Neural crest cell (in vitro differentiated cells): ENCODE measurements around the gene NOB1. TPM values are rescaled to one million over a fixed set of nuclear protein-coding genes. Genes with fewer than 3 reads are reported as not detected.
A peak's percentile ranks its signal among the peaks of the same experiment; 100 is the strongest.

Experiments
- DNase-seq: peaks from one replicate; pipeline ENCODE4 v3.0.0; 2021; ENCODE audit warnings: low read depth, mixed read lengths, low spot score
- H3K27ac Mint-ChIP-seq: one replicate; pipeline ENCODE4 v1.8.0; 2021; ENCODE audit warnings: mild to moderate bottlenecking, mixed read lengths; ENCODE audit not compliant: unreplicated experiment
- H3K27me3 Mint-ChIP-seq: 2 replicates; pipeline ENCODE4 v1.8.0; 2021; ENCODE audit warnings: low read depth, mild to moderate bottlenecking, mixed read lengths
- H3K36me3 Mint-ChIP-seq: 2 replicates; pipeline ENCODE4 v1.8.0; 2021; ENCODE audit warnings: low read depth, mild to moderate bottlenecking, mixed read lengths
- H3K4me1 Mint-ChIP-seq: 2 replicates; pipeline ENCODE4 v1.8.0; 2021; ENCODE audit warnings: mixed read lengths
- H3K4me3 Mint-ChIP-seq: one replicate; pipeline ENCODE4 v1.8.0; 2021; ENCODE audit warnings: mild to moderate bottlenecking, mixed read lengths
- H3K9me3 Mint-ChIP-seq: 2 replicates; pipeline ENCODE4 v1.8.0; 2021; ENCODE audit warnings: mixed read lengths
- CTCF ChIP-seq: fragments of 200-600 bp; sonication (generic); conservative IDR thresholded peaks from 2 replicates; pipeline ENCODE4 v1.5.0; 2021; ENCODE audit warnings: antibody characterized with exemption, mild to moderate bottlenecking
- total RNA-seq: library from RNA; stranded (reverse); gene quantifications from 2 replicates; pipeline ENCODE4 v1.2.1, GENCODE V29; 2021

Gene NOB1
- total RNA-seq, 1 donor from 2014 or later: 60.1 TPM

DNA sequence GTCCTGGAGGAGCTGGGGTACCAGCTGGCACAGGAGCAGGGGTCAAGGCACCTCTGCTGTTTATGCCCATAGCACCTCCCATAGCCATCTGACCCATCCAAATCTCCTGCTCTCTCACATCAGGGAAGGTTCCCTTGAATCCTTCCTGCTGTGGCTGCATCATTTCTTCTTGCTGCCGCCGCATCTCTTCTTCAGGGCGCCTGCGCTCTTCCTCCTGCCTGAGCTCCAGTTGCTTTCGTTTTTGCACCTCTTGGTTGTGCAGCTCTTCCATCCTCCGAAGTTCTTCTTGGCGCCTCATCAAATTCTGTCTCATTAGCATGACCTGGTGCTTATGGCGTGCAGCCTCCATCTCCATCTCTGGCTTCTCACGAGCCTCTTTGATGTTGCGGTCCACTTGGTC, 2.0 kb upstream of the NOB1 start:
- Mint-ChIP-seq H3K36me3 (peaks cover 6% of the 10 kb centered on the region), H3K4me3 (peak overlapping the region; percentile 19), H3K27me3 (peaks cover 26% of the 10 kb centered on the region), H3K27ac (no peak overlapping the region), H3K4me1 (peaks cover 19% of the 10 kb centered on the region), H3K9me3 (no peaks in the 10 kb centered on the region)
- no peak for TF ChIP-seq CTCF
- DNase-seq: no peak

GRCh38 chr16:69754143-69754468, 620 bp downstream of the NOB1 start:
- no peak for TF ChIP-seq CTCF
- Mint-ChIP-seq H3K27me3 (peaks cover 21% of the 10 kb centered on the region), H3K4me3 (peak overlapping the region; percentile 100), H3K27ac (no peak overlapping the region), H3K9me3 (no peaks in the 10 kb centered on the region), H3K36me3 (peaks cover 6% of the 10 kb centered on the region), H3K4me1 (peaks cover 19% of the 10 kb centered on the region)
- no peak for DNase-seq

DNA sequence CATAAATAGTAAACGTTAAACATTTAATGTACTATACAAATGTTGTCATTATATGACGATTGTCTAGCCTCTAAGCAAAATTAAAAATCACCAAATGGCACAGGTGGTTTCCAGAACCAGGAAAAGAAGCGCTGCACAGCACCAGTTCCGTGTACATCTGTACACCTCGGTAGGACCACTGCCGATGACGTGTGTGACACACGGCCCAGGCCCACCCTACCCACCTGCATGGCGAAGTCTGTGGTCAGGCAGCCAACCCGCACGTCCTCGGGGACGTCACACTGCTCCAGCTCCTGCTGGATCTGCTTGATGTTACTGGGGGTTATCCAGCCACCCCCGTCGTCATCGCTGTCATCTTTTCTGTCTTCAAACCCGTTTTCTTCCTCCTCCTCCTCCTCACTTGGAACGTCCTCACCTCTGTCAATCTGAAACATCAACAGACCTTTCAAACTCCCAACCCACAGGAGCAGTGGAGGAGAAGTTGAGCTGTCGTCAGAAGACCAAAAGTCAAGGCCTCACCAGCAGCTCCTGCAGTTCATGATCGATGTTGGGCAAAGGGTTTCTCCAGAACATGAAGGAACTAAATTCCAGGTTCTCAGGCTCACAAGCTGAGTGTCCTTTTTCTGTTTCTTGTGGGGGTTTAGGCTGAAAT, 5.9 kb downstream of the NOB1 start:
- Mint-ChIP-seq H3K27me3 (no peaks in the 10 kb centered on the region), H3K36me3 (peaks cover 17% of the 10 kb centered on the region), H3K4me3 (no peak overlapping the region), H3K27ac (no peak overlapping the region), H3K4me1 (peaks cover 11% of the 10 kb centered on the region), H3K9me3 (no peaks in the 10 kb centered on the region)
- no peak for DNase-seq
- TF ChIP-seq CTCF: no peak

DNA sequence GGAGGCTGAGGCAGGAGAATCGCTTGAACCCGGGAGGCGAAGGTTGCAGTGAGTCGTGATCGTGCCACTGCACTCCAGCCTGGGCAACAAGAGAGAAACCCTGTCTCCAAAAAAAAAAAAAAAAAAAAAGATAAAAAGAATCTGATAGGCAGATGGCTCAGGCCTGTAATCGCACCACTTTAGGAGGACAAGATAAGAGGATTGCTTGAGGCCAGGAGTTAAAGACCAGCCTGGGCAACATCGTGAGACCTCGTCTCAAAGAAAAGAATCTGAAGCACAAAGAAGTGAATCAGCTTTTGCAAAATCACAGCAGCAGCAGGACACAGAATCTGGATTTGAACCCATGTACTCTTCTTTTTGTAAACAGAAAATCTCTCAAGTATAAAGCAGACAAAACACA, 7.6 kb downstream of the NOB1 start:
- no peak overlapping the region for H3K4me3 Mint-ChIP-seq

DNA sequence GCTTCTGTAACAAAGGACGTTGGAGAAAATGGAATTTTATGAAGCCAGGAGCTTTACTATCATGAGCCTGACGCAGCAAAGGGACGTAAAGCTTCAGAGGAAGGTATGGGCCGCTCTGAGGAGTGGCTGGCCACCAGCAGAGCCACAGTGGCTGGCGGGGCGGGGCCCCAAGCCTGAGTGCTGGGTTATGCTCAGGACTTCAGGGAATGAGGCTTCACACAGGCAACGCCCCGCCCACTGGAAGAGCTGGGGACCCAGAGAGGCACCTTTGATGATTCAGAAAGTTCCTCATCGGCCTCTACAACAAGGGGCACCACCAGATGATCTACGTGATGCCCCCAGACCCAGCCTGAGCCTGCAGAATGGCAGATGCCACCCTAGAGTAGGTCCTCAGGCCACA, 8.8 kb downstream of the NOB1 start:
- H3K4me3 Mint-ChIP-seq: no peak overlapping the region
- H3K27ac Mint-ChIP-seq: peak overlapping the region; percentile 35
- H3K36me3 Mint-ChIP-seq: peaks cover 14% of the 10 kb centered on the region
- DNase-seq: no peak
- no peaks in the 10 kb centered on the region for H3K9me3 Mint-ChIP-seq
- H3K27me3 Mint-ChIP-seq: no peaks in the 10 kb centered on the region
- no peaks in the 10 kb centered on the region for H3K4me1 Mint-ChIP-seq
- TF ChIP-seq CTCF: no peak

More for the DNA sequence above, 7.6 kb downstream of the NOB1 start:
- H3K9me3 Mint-ChIP-seq: no peaks in the 10 kb centered on the region
- no peak for TF ChIP-seq CTCF
- H3K4me1 Mint-ChIP-seq: peaks cover 1% of the 10 kb centered on the region
- no peak overlapping the region for H3K27ac Mint-ChIP-seq
- peaks cover 16% of the 10 kb centered on the region for H3K36me3 Mint-ChIP-seq
- no peak for DNase-seq
- H3K27me3 Mint-ChIP-seq: no peaks in the 10 kb centered on the region

DNA sequence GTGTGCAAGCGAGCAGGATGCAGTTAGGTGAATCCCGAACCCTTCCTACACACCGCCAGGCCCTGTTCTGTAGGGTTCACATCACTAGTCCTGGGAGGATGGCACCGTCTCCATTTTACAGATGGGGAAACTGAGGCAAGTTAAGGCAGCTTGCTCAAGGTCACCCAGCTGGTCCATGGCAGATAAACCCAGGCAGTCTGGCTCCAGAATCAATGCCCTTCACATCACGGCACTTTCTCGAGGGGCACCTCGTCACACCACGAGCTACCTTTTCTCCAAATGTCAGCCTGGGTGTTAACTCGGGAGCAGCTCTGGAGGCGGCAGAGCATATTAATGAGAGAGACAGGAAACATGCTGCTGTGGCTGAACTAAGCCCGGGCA, 9.5 kb downstream of the NOB1 start:
- H3K27ac Mint-ChIP-seq: no peak overlapping the region
- no peaks in the 10 kb centered on the region for H3K27me3 Mint-ChIP-seq
- peaks cover 16% of the 10 kb centered on the region for H3K36me3 Mint-ChIP-seq
- no peaks in the 10 kb centered on the region for H3K4me1 Mint-ChIP-seq
- no peak overlapping the region for H3K4me3 Mint-ChIP-seq
- no peak for DNase-seq
- no peaks in the 10 kb centered on the region for H3K9me3 Mint-ChIP-seq
- TF ChIP-seq CTCF: no peak
